HG03442 (cell line): Measurements from ENCODE around the gene WWP2.

Experiments used
- ATAC-seq: cut with Tn5 transposase; IDR thresholded peaks from one replicate; pipeline ENCODE4 v1.9.1; 2021; ENCODE audit warnings: mild to moderate bottlenecking, moderate library complexity; ENCODE audit not compliant: unreplicated experiment

WWP2 gene

GRCh38 chr16:69922200-69922599 is 160.1 kb downstream of the WWP2 start:
- ATAC-seq: no peak

- ATAC-seq: no peak
Observed at GRCh38 chr16:69924041-69924775, 162.1 kb downstream of the WWP2 start.

GRCh38 chr16:69924777-69925191 is 162.7 kb downstream of the WWP2 start:
- no peak for ATAC-seq

- no peak for ATAC-seq
Observed at GRCh38 chr16:69925311-69925710, 163.2 kb downstream of the WWP2 start.

- ATAC-seq: no peak
Observed at GRCh38 chr16:69926241-69926640, 164.1 kb downstream of the WWP2 start.

GRCh38 chr16:69927056-69927757 is 165.1 kb downstream of the WWP2 start:
- ATAC-seq: no peak

- ATAC-seq: no peak
Observed at GRCh38 chr16:69928856-69929400, 166.8 kb downstream of the WWP2 start.

- no peak for ATAC-seq
Observed at GRCh38 chr16:69929480-69929879, 167.3 kb downstream of the WWP2 start.

- no peak for ATAC-seq
Observed at GRCh38 chr16:69930117-69930776, 168.1 kb downstream of the WWP2 start.

- ATAC-seq: no peak
Observed at GRCh38 chr16:69931631-69932030, 169.5 kb downstream of the WWP2 start.

- ATAC-seq: no peak
Observed at GRCh38 chr16:69932228-69932627, 170.1 kb downstream of the WWP2 start.

GRCh38 chr16:69932691-69933392 is 170.7 kb downstream of the WWP2 start:
- ATAC-seq: no peak

- ATAC-seq: no peak
Observed at GRCh38 chr16:69934044-69934443, 171.9 kb downstream of the WWP2 start.

- ATAC-seq: no peak
Observed at GRCh38 chr16:69934751-69935150, 172.6 kb downstream of the WWP2 start.

- no peak for ATAC-seq
Observed at GRCh38 chr16:69935278-69935711, 173.2 kb downstream of the WWP2 start.

GRCh38 chr16:69935740-69936139 is 173.6 kb downstream of the WWP2 start:
- no peak for ATAC-seq

GRCh38 chr16:69936252-69936651 is 174.1 kb downstream of the WWP2 start:
- ATAC-seq: no peak

GRCh38 chr16:69936751-69937211 is 174.6 kb downstream of the WWP2 start:
- ATAC-seq: no peak

- no peak for ATAC-seq
Observed at GRCh38 chr16:69937465-69937951, 175.4 kb downstream of the WWP2 start.

GRCh38 chr16:69938981-69939820 is 177.1 kb downstream of the WWP2 start:
- no peak for ATAC-seq
